GM21367 (cell line): ENCODE measurements around the gene OR4C15.

Experiments used
- ATAC-seq: cut with Tn5 transposase; IDR thresholded peaks from one replicate; pipeline ENCODE4 v1.9.1; 2021; ENCODE audit not compliant: unreplicated experiment

Gene OR4C15

DNA sequence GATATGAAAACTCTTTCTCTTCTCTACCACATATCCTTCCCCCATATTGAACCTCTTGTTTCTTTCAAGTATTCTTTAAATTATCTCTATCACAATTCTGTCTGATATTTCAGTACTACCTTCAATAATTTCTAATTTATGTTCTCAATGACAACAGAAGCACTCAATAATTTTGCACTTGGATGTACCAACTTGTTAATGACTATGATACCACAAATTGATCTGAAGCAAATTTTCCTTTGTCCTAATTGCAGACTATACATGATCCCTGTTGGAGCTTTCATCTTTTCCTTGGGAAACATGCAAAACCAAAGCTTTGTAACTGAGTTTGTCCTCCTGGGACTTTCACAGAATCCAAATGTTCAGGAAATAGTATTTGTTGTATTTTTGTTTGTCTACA, at the start of gene OR4C15:
Gene OR4C15, plus strand, starts transcription at position 301 of the 400 bp plus-strand sequence. Its CDS starts 0 bp downstream, at position 301.
- no peak for ATAC-seq

DNA sequence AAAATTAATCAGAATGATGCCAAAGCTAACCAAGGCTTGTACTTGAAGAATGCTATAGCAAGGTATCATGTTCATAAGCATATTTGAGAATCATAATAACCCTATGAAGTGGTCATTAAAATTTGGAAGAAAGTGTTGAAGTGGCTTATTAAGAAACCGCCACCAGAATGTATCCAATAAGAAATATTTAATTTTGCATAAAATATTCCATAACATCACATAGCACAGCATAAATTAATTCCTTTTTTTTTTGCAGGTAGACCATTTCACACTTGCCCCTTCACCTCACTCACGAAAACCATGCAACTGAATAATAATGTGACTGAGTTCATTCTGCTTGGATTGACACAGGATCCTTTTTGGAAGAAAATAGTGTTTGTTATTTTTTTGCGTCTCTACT, 17.6 kb downstream of the OR4C15 start, which contains the start of gene OR4C16:
Gene OR4C16, plus strand, starts transcription at position 301 of the 400 bp plus-strand sequence. Its CDS starts 0 bp downstream, at position 301.
- ATAC-seq = no peak

DNA sequence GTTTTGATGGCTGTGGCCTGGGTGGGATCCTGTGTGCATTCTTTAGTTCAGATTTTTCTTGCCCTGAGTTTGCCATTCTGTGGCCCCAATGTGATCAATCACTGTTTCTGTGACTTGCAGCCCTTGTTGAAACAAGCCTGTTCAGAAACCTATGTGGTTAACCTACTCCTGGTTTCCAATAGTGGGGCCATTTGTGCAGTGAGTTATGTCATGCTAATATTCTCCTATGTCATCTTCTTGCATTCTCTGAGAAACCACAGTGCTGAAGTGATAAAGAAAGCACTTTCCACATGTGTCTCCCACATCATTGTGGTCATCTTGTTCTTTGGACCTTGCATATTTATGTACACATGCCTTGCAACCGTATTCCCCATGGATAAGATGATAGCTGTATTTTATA, 18.3 kb downstream of the OR4C15 start:
- ATAC-seq = no peak
